Stimulated activated CD8-positive, alpha-beta memory T cell treated with anti-CD3 and anti-CD28 coated beads, Interleukin-7, amount 100 ng/mL, for 24 hours (primary cell): Measurements from ENCODE around the gene ZIC5.
"Not testable (repeated sequence)": the region's sequence is repeated elsewhere in the genome, so short reads cannot be mapped to it uniquely, and the experiment has no call there.

Experiments used
- DNase-seq: peaks from one replicate; pipeline ENCODE4 v3.0.0-alpha.2; 2020; ENCODE audit warnings: low read depth

The ZIC5 gene

DNA sequence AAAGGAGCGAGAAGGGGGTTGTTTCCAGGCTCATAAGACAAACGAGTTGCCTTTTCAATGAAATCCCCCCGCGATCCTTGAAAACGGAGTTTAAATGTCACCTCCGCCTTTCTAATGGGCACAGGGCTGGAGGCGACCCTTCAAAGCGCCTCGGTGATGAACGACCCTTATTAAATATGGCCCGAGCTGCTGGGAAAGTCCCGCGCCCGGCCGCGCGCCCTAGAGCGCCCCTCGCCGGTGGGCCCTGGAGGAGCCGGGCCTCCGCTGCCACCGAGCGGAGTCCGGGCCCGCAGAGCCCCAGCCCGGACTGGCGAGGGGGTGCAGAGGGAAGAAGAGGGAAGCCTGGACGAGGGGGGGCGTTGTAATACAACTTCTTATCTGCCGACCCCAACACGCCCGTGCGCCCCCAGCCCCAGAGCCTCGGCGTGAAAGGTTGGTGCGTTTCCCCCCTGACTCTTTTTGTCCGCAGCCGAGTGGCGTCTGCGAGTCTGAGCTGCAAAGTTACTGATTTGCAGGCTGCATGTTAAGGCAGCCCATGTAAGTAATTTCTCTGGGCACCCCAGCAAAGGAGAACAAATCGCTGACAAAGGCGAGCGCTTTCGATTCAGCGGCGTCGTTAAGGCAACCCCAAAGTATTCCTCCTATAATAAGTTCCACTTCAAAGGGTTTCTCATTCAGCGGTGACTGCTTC is 11.9 kb downstream of the ZIC5 start:
- no peak for DNase-seq

DNA sequence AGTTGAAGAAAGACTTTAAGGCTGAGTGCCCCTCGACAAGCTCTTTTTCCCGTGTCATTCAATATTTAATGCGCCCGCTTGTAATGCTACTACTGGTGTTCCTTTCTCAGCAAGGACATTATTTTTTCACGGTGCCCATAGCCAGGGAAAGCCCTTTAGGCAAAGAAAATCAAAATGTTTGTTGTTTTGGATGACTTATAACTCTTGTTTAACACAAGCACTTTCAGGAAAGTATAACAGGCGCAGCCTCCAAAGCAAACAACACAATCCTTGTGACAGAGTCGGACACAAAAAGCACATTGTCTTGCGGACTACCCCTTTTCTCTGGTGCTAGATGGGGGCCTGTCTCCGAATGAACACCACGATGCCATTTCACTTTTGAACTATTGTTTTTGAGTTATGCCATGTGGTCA is 12.4 kb downstream of the ZIC5 start:
- DNase-seq = no peak

DNA sequence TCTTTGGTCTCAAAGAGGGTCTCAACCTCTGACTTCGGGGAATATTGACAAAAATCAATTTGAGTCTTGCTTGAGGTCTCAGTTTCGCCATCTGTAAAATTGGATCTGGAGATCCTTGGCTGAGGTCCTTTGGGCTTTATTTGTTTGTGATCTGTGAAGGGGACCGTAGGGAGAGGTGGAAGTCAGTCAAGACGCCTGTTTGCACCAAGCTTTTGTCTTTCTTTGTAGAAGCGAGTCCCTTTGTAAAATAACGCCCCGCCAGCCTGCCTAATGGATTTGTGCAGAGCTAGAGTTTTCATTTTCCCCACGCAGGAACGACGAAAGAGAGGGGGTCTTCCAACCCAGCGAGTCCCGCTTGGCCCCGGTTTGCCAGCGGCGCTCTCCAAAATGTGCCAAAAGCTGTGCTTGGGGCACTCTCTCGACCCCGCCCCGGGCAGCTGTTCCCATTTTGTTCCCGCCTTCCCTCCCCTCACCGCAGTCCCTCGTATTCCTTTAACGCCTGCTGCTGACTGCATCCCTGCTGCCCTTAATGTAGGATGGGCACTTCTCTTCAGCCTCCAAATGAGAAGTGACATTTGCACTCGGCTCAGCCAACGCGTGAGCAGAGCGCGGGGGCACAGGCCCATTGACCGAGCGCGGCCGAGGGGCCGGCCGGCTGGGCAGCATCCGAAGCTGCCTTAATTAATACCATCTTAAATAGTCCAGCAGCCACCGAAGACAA is 13.0 kb downstream of the ZIC5 start:
- DNase-seq = no peak

DNA sequence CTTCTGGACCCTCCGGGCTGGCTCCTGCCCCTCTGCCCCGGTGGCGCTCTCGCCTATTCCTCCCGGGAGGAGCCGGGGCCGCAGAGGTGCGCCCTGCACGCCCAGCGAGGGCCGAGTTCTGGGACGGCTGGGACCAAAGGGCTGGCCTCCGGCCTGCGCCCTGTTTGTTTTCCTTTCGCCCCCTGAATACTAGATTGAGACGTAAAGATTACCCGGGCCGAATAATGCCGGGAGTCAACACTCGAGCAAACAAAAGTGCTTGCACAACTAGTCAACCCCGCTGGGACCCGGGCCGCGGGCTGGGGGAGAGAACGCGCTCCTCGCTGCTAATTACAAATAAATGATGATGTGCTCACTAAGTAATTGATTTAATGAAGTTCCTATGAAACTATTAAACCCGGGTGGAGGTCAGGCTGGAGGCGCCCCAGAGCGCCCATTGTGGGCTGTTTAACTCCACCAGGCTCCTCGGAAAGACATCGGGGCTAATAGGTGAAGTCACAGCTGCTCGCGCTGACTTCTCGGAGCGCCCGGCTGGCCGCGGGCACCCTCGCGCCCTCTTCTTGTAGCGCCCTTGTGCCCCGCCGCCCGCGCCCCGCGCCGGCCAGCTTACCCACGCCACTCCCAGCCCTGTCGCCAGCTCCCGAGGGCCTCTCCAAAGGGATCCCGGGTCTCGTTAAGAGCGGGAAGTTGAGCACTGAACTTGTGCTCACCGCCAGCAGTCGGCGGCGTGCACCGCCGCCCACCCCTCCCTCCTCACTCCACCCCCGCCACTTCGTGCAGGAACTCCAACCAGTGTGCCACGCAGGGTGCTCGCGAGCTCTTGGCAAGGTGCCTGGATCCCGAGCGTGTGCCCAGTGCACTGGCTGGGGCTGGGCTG is 14.9 kb downstream of the ZIC5 start:
- DNase-seq = no peak

DNA sequence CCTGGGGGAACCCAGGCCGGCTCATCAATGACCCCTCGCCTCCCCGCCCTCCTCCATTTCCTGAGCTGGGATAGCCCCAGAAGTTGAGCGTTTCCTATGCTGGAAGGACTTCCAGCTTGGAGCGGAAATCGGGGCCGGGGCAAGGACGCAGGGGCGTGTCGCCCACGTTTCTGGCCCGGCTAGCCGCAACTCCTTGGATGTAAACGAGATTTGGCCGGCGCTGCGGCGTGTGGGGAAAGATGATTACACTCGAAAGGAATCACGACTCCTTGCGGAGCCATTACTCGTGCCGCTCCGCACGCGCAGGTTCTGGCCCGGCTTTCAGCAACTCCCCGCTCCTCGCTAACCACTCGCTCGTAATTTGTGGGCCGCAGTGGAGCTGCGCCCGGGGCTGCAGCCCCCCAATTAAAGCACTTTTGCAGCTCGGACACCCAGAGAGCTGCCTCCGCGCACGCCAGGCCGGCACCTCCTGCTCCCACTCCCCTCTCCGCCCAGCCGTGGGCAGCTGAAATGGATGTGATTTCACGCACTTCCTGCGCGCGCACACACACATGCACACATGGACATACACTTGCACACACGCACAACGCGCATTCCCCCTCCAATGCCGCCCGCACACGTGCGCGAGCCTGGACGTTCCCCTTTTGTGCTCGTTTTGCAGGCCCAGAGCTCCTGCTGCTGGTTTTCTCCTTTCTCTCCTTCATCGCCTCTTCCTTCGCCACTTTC is 15.7 kb downstream of the ZIC5 start:
- DNase-seq = no peak

DNA sequence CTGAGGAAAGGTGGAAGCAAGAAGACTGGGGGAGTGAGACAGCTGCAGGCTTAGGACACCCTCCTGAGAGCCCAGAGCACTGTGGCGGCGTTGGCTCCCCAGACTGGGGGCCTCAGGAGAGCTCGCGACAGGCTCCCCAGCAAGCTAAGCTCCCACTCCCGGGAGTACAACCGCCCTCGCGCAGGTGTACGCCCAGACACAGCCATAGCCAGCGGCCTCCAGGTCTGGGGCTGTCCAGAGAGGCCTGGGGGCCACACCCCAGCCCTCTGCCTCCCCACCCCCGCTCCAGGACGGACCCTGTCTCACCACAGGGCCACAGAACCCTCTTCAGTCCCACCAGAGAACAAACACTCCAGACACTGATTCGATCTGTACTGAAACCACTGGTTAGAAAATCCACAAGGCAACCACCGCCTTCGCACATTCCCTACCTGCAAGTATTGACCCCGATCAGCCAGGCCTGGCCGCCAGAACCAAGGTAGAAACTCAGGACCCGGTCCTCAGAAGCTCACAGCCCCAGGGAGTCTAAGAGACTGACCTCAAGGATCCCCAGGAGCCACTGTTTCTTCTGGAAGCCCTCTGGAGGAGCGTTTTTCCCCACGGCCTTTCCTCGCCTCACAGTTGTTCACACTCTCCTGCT is 16.3 kb downstream of the ZIC5 start:
- no peak for DNase-seq

DNA sequence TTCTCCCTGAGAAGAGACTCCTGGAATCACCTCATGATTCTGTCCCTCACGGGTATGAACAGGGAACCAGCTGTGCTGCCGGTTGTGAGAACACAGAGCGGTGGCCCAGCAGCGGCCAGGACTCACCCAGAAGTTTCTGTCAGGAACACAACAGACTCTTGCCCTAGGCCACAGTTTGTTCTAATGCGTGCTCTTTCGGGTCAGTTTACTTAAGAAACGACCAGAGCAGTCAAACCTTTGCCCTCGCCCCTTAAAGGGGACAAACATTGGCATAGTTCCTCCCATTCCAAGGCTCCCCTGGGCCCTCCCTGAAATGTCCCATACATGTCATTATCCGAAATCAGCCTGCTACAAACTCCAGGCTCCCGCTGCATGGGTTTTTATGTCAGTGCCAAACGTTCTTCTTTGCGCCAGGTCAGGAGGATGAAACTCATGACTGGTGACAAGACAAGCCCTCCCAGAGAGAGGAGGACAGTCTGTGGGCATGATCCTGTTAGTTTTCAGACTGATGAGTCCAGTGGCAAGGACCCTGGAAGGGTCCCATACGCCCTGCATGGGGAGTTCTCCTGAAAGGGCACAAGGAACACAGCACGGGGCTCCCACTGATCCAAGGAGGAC is 18.3 kb downstream of the ZIC5 start:
- no peak for DNase-seq

DNA sequence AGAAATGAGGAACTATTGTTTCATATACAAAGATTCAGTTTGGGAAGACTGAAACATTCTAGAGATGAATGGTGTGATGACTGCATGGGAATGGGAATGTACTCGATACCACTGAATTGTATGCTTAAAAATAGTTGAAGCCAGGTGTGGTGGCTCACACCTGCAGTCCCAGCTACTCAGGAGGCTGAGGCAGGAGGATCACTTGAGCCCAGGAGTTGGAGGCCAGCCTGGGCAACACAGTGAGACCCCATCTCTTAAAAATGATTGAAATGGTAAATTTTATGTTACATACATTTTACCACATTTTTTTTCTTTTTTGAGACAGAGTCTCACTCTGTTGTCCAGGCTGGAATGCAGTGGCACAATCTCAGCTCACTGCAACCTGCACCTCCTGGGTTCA is 19.9 kb downstream of the ZIC5 start:
- not testable (repeated sequence) for DNase-seq

DNA sequence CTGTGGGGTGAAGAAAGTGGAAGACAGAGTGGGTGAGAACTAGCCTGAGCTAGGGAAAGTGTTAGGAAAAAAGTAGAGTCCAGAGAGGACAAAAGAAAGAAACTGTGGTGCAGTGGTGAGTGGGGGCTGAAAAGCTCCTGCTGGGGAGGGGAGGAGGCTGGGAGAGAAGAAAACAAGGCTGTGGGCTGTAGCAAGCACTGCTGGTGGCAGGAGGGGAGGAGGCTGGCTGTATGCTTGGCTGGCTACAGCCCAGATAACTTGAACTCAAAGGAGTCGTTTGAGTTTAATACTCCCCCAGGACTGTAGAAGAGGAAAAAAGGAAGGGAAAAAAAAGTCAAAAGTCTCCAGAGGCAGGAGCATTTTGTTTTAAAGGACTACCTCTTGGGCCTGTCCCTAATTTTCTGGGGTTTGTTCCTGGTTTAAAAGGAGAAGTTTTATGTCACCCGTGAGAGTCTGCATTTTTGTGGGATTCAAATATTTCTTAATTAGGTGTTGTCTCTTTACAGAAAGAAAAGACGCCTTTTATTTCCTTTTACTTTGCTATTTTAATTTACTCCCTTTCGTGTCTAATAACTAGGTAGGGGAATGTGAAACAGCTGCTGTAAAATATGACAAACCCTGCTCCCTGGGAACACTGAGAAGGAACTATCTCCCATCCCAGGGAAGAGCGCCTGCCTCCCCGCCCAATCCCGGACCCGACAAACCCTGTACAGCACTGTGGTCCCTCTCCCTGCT is 21.7 kb downstream of the ZIC5 start:
- DNase-seq = no peak

DNA sequence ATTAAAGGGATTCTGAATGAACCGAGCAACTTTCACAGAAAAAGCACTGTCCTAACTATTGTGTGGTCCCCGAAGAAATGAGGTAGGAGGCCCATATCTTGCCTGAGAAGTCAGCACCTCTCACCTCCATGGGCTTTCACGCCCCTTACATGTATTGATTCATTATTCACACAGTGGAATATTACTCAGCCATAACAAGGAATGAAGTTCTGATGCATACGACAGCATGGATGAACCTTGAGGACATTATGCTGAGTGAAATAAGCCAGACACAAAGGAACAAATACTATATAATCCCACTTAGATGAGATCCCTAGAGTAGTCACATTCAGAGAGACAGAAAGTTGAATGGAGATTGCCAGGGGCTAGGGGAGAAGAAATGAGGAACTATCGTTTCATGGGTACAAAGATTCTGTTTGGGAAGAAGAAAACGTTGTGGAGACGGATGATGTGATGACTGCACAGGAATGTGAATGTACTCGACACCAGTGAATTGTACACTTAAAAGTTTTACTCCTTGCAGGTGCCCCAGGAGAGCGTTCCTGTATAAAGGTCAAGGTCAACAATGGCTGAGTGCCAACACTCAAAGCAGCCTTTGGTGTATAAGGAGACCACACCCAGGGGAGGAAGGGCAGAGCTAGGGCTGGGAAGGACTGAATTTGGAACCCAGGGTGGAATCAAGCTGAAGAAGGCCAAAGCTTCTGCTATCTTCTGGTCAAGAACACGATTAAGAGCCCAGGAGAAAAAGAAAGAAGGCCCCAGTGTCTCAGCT is 22.5 kb downstream of the ZIC5 start:
- no peak for DNase-seq

DNA sequence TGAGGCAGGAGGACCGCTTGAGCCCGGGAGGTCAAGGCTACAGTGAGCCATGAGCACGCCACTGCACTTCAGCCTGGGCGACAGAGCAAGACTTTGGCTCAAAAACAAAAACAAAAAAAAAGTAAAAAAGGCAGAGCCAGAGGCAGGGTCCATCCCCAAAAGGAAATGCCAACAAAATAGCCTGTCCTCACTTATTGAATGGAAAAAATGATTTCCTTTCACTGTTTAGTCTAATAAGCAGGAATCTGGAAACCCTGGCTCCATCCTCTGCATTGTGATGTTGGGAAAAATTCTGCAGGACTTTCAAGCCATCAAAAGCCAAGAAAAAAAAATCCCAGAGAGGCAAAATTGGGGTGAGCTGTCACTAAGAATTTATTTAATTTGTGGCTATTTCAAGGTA is 23.2 kb downstream of the ZIC5 start:
- no peak for DNase-seq

DNA sequence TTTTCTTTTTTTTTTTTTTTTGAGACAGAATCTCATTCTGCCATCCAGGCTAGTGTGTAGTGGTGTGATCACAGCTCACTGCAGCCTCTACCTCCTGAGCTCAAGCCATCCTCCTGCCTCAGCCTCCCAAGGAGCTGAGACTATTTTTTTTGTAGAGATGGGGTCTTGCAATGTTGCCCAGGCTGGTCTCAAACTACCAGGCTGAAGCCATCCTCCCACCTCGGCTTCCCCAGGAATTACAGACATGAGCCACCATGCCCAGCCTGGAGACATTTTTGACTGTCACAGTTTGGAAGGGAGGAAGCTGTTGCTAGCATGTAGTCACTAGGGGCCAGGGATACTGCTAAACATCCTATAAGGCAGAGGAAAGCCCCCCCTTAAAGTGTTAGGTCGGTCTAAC is 23.9 kb downstream of the ZIC5 start:
- DNase-seq = no peak

DNA sequence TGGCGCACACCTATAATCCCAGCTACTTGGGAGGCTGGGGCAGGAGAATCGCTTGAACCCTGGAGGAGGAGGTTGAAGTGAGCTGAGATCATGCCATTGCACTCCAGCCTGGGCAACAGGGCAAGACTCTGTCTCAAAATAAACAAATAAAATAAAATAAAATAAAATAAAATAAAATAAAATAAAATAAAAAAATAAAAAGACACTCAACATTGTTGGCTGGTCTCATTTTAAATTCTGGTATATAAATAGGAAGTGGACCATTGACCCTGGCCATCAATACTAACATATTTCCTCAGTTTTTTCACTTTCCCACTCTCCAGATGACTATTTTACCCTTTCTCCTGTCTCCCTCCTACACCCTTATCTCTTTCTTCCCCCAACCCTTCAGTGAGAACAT is 26.1 kb downstream of the ZIC5 start:
- not testable (repeated sequence) for DNase-seq

DNA sequence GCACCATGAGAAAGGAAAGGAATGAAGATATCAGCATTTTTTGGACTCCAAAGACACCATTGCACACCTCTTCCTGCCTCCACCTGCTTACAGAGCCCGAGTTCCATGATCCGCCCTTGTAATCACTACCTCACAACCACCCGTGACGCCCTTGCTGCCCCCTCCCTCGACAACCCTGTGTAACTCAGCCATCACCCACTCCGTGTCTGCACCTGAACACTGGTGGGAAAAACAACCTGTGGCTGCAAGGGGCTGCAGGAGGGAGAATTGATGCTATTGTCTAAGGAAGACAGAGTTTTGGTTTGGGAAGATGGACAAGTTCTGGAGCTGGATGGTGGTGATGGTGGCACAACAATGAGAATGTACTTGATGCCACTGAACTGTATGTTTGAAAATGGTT is 27.0 kb downstream of the ZIC5 start:
- no peak for DNase-seq

DNA sequence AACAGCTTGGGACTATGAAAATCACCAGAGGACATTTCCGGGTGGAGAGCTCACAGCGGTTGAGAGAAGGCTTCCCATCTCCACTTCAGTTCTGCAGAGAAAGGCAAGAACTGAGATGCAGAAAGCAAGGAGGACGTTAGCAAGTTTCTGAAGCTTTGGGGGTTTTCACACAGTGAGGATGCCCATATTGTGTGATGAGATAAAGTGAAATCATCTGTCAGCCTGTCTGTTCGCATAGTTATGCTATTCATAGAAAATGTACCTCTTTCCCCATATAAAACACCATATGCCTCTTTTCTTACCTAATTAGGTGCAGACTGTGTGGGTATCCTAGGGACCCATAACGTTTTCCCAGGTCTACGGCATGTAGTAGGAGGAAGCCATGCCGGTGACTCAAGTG is 27.5 kb downstream of the ZIC5 start:
- no peak for DNase-seq

DNA sequence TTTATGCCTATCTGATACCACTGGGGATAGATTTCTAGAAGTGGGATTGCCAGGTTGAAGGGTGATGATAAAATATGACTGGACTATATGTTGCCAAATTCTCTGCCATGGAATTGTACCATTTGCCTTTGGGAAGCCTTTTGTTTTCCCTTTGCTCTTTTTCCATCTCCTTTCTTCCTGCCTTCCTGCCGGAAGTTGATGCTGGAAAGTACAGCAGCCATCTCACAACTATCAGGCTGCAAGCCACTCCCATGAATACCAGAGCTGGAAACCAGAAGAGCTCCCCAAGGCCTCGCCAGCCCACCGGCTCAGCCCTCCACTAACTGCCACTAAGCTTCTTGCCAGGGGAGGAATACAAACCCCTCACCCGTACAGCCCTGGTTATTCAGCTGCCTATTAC is 29.7 kb downstream of the ZIC5 start:
- no peak for DNase-seq

DNA sequence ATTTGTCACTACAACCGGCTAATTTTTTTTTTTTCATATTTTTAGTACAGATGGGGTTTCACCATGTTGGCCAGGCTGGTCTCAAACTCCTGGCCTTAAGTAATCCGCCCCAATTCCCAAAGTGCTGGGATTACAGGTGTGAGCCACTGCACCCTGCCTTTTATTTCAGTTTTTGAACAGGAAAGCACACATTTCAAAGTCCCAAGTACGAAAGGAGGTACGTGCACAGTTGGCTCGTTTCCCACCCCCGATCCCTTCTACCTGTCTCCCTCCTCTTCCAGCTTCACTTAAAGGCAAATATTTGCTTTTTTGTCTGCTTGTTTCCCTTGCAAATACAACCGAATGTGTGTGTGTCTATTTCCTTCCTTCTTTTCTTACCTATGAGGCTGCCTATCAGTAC is 30.5 kb downstream of the ZIC5 start:
- DNase-seq = no peak

DNA sequence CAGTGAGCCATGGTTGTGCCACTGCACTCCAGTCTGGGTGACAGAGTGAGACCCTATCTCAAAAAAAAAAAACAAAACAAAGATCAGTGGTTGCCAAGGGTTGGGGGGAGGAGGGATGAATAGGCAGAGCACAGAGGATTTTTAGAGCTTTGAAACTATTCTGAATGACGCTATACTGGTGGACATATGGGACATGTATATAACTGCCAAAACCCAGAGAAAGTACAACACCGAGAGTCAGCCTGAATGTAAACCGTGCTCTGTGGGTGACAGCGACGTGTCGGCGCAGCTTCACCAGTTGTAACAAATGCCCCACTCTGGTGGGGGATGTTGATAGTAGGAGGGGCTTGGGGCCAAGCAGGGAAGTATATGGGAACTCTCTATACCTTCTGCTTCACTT is 32.9 kb downstream of the ZIC5 start:
- DNase-seq = no peak

DNA sequence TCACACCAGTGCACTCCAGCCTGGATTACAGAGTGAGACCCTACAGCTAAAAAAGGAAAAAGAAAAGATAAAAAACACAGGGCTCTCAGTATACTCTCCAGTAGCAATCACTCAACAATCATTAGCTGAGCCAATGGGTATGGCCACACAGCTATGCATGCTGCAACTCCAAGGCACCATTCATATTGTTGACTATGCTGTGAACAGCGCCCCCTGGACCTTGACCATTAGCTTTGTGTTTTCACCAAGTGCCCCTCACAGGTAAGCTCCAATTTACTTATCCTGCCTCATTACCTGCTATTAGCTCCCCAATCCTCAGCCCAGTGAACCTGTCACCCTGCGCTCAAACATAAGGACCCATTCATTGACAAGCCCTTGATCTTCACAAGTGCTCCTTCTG is 35.8 kb downstream of the ZIC5 start:
- DNase-seq = no peak

DNA sequence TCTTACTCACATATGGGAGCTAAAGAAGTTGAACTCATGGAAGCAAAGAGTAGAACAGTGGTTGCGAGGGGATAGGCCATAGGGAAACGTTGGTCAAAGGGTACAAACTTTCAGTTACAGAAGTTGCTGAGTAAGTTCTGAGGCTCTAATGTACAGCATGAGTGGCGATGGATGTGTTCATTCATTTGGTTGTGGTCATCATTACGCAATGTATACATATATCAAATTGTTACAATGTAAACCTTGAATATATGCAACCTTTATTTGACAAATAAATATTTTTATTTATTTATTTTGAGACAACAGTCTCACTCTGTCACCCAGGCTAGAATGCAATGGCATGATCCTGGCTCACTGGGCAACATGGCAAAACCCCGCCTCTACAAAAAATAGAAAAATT is 38.7 kb downstream of the ZIC5 start:
- no peak for DNase-seq
